Activated B cell treated with CpG ODN at 0.5 μM for 24 hours (primary cell): ENCODE data around the gene RASGRP3. TPM values are rescaled to one million over a fixed set of nuclear protein-coding genes. Genes with fewer than 3 reads are reported as not detected.
"Not testable (repeated sequence)": the region's sequence is repeated elsewhere in the genome, so short reads cannot be mapped to it uniquely, and the experiment has no call there.

Experiments used
- ATAC-seq: fragments of 200-7000 bp; cut with Tn5 transposase; one replicate; pipeline ENCODE4 v1.10.0; 2021; ENCODE audit warnings: low read depth, mild to moderate bottlenecking, moderate library complexity
- CTCF ChIA-PET: fragments of 350-600 bp; sonication (Branson Sonifier 250); formaldehyde crosslinking; loops from one replicate; lab custom pipeline; 2021; ENCODE audit warnings: antibody characterized with exemption; lab: Charles Lee
- POLR2A ChIA-PET: fragments of 350-600 bp; sonication (Branson Sonifier 250); formaldehyde crosslinking; loops from one replicate; lab custom pipeline; 2021; ENCODE audit warnings: antibody characterized with exemption; lab: Charles Lee
- DNase-seq: peaks from one replicate; pipeline ENCODE4 v3.0.0; 2022
- H3K27ac Mint-ChIP-seq: one replicate; pipeline ENCODE4 v1.8.0; 2020; ENCODE audit warnings: mixed read lengths
- H3K27me3 Mint-ChIP-seq: one replicate; pipeline ENCODE4 v1.8.0; 2021; ENCODE audit warnings: mixed read lengths
- H3K36me3 Mint-ChIP-seq: one replicate; pipeline ENCODE4 v1.8.0; 2021; ENCODE audit warnings: low read depth, mixed read lengths
- H3K4me1 Mint-ChIP-seq: one replicate; pipeline ENCODE4 v1.8.0; 2021; ENCODE audit warnings: mixed read lengths
- H3K4me3 Mint-ChIP-seq: one replicate; pipeline ENCODE4 v1.8.0; 2020; ENCODE audit warnings: mild to moderate bottlenecking, mixed read lengths
- H3K9me3 Mint-ChIP-seq: one replicate; pipeline ENCODE4 v1.8.0; 2020; ENCODE audit warnings: mixed read lengths
- intact Hi-C: fragments of 100-400 bp; cut with micrococcal nuclease; formaldehyde crosslinking; loops from one replicate; pipeline ENCODE4 v1.15.1; 2024
- total RNA-seq: library from RNA; stranded (reverse); gene quantifications from 2 replicates; pipeline ENCODE4 v1.2.3, GENCODE V29; 2022
- TF ChIP-seq, protein P1 (sequence below): fragments of 200-600 bp; IDR thresholded peaks from one replicate; pipeline ENCODE4 v1.8.0; 2022; ENCODE audit warnings: antibody characterized with exemption, mild to moderate bottlenecking

The RASGRP3 gene
- total RNA-seq, 1 donor from 2014 or later: 205 TPM

DNA sequence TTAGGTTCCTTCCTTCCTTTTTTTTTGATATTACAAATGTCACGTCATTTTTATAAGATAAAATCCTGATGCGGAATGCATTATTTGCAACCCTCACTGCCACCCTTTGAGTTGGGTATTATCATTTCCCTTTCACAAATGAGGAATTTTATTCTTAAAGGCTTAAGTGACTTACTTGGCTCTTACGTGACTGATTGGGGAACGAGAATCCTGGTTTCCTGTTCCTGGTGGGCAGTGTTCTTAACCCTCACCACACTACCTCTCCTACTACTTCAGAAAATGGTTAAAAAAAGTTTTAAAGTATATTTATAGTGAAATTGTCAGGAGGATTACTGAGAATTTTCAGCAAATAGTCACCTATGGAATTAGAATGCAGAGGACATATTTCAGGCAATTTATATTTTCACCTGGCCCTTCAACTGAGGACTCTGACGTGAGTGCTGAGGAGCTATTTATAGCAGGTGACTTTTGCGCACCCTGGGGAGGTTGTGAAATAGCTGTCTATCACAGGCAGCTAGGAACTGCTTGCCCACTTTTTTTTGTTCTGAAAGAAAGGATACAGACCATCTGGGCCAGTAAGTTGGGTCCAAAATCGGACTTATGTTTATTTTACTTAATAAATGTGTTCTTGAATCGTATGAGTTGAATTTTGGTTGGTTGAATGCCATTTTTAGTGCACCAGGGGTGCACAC lies 18.7 kb upstream of the RASGRP3 start:
- Mint-ChIP-seq H3K4me1 (peaks cover 6% of the 10 kb centered on the region), H3K27me3 (no peaks in the 10 kb centered on the region), H3K9me3 (peaks cover 5% of the 10 kb centered on the region), H3K27ac (no peak overlapping the region), H3K36me3 (no peaks in the 10 kb centered on the region), H3K4me3 (peak overlapping the region; percentile 4)
- CTCF ChIA-PET: interaction anchor here (0.6 kb wide), 1 partner anchor 126 kb away, joined by 3 read pairs; no protein-coding TSS in a partner anchor
- DNase-seq (no peak), ATAC-seq (peak; percentile 65)
- intact Hi-C loops: loop anchor here (2.0 kb wide), 1 partner anchor 17 kb away; no protein-coding TSS in a partner anchor
- POLR2A ChIA-PET: interaction anchor here (0.6 to 1.2 kb wide), 5 partner anchors 18 to 776 kb away, joined by 3 to 4 read pairs (median 3); partner anchors contain the start of gene FAM98A
- TF ChIP-seq, protein P1, sequence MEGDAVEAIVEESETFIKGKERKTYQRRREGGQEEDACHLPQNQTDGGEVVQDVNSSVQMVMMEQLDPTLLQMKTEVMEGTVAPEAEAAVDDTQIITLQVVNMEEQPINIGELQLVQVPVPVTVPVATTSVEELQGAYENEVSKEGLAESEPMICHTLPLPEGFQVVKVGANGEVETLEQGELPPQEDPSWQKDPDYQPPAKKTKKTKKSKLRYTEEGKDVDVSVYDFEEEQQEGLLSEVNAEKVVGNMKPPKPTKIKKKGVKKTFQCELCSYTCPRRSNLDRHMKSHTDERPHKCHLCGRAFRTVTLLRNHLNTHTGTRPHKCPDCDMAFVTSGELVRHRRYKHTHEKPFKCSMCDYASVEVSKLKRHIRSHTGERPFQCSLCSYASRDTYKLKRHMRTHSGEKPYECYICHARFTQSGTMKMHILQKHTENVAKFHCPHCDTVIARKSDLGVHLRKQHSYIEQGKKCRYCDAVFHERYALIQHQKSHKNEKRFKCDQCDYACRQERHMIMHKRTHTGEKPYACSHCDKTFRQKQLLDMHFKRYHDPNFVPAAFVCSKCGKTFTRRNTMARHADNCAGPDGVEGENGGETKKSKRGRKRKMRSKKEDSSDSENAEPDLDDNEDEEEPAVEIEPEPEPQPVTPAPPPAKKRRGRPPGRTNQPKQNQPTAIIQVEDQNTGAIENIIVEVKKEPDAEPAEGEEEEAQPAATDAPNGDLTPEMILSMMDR: no peak

DNA sequence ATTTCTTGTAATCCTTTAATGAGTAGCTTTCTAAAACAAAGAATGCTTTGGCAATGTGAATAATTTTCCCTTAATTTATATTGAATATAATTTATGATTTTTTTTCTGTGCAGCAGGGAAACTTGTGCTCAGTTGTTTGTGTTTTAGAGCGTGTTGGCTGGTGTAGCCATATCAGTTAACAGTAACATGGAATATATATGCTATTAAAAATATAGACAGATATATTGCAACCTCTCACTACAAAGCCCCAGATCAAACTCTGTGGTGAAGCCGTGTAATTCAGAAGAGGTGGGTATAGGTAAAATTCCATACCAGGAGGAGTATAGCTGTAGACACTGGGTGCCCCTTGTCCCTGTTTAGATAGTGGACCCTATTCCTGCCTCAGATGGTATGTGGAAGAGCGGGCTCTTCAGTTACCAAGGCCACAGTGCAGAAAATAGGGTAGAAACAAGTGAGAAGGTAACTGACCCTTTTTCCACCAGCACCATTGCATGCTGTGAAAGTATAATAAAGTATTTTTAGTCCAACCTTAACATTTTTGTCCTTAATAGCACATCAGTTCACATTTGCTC lies 18.1 kb upstream of the RASGRP3 start:
- intact Hi-C loops: loop anchor here (2.0 kb wide), 1 partner anchor 16 kb away; no protein-coding TSS in a partner anchor
- no peak overlapping the region for H3K4me3 Mint-ChIP-seq
- POLR2A ChIA-PET: interaction anchor here (0.6 to 1.2 kb wide), 4 partner anchors 17 to 141 kb away, joined by 3 to 4 read pairs (median 3); partner anchors contain the start of gene FAM98A
- H3K27me3 Mint-ChIP-seq: no peaks in the 10 kb centered on the region
- DNase-seq (no peak), ATAC-seq (no peak)
- H3K36me3 Mint-ChIP-seq: no peaks in the 10 kb centered on the region
- CTCF ChIA-PET: no interaction called here
- TF ChIP-seq, protein P1: no peak
- H3K4me1 Mint-ChIP-seq: peaks cover 6% of the 10 kb centered on the region
- no peak overlapping the region for H3K27ac Mint-ChIP-seq
- peaks cover 3% of the 10 kb centered on the region for H3K9me3 Mint-ChIP-seq

DNA sequence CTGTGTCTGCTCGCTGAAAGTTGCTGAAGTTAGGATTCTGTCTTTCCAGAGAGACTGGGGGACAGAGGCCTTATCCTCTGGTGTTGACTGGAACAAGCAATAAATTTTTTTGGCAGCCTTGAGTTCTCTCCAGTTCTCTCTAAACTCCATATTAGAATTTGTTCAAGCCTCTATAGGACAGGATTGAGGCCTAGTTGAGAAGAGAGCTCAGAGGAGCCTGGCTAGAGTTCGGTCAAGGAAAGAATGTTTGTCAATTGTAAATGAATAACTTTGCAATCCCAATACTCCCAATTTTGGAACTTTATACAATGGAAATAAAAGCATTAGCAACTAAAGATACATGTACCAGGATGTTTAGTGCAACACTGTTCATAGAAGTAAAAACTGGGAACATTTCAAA lies 16.7 kb upstream of the RASGRP3 start:
- POLR2A ChIA-PET: no interaction called here
- intact Hi-C loops: loop anchor here (2.0 kb wide), 1 partner anchor 15 kb away; no protein-coding TSS in a partner anchor
- Mint-ChIP-seq H3K36me3 (no peaks in the 10 kb centered on the region), H3K27me3 (no peaks in the 10 kb centered on the region), H3K4me1 (peaks cover 6% of the 10 kb centered on the region), H3K27ac (no peak overlapping the region), H3K4me3 (no peak overlapping the region), H3K9me3 (no peaks in the 10 kb centered on the region)
- no peak for DNase-seq
- no peak for ATAC-seq
- CTCF ChIA-PET: no interaction called here
- TF ChIP-seq, protein P1: no peak

DNA sequence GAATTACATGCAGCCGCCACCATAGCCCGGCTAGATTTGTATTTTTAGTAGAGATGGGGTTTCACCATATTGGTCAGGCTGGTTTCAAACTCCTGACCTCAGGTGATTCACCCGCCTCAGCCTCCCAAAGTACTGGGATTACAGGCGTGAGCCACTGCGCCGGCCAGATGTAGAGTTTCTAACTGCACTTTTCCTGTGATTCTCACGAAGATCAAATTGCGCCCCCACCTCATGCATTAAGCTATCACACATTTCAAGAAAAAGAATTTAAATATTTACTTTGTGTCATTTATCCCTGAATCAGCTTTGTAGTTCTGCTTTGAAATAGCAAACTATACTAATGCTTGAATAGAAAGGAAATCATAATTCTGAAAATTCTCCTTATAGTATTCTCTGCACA lies 13.9 kb upstream of the RASGRP3 start:
- H3K27me3 Mint-ChIP-seq, ATAC-seq, DNase-seq, POLR2A ChIA-PET, H3K9me3 Mint-ChIP-seq, H3K36me3 Mint-ChIP-seq, H3K27ac Mint-ChIP-seq, H3K4me3 Mint-ChIP-seq, intact Hi-C loops, H3K4me1 Mint-ChIP-seq: not testable (repeated sequence)
- CTCF ChIA-PET: interaction anchor here (0.7 to 1.5 kb wide), 2 partner anchors 10 to 121 kb away, joined by 3 to 7 read pairs; no protein-coding TSS in a partner anchor

DNA sequence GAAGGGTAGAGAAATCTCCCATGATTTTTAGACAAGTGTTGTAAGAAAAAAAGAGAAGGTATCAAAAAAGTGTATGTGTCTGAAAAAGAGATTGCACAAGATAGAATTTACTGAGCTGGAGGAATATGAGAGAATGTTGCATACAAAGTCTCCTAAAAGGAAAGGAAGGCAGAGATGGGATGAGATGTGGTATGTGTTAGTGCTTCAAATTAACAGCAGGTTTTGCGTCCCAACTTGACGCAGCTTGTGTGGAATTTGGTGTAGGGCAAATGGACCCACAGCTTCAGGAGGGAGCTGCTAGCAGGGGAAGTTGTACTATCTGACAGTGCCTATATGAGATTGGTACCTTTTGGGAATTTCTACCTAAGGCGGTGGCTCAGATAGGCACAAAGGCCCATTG lies 9.0 kb upstream of the RASGRP3 start:
- H3K27me3 Mint-ChIP-seq: no peaks in the 10 kb centered on the region
- no peak overlapping the region for H3K4me3 Mint-ChIP-seq
- no peak for ATAC-seq
- no peak for DNase-seq
- H3K4me1 Mint-ChIP-seq: no peaks in the 10 kb centered on the region
- intact Hi-C loops: no loop called here
- no peaks in the 10 kb centered on the region for H3K9me3 Mint-ChIP-seq
- POLR2A ChIA-PET: no interaction called here
- TF ChIP-seq, protein P1: no peak
- CTCF ChIA-PET: interaction anchor here (1.0 to 1.3 kb wide), 2 partner anchors 8 to 116 kb away, joined by 4 read pairs; partner anchors contain the start of gene RASGRP3
- no peaks in the 10 kb centered on the region for H3K36me3 Mint-ChIP-seq
- H3K27ac Mint-ChIP-seq: no peak overlapping the region
